B cell (primary cell): ENCODE results near the gene ZNF324.

Experiments used
- CTCF ChIP-seq: fragments of 200-600 bp; IDR thresholded peaks from one replicate; pipeline ENCODE4 v1.8.0; 2022; ENCODE audit warnings: antibody characterized with exemption, mild to moderate bottlenecking
- EZH2 ChIP-seq: IDR thresholded peaks from 2 replicates; pipeline ENCODE4 v1.6.1; 2012; ENCODE audit warnings: borderline replicate concordance, low read depth, mild to moderate bottlenecking, moderate library complexity, low read length; ENCODE audit not compliant: insufficient read depth, poor library complexity, severe bottlenecking

GRCh38 chr19:58513213-58513693 lies 46.4 kb downstream of the ZNF324 start:
- no peak for TF ChIP-seq CTCF
- no peak for TF ChIP-seq EZH2
